Endothelial cell of umbilical vein (primary cell): ENCODE data around the gene SEMA3E. TPM values are rescaled to one million over a fixed set of nuclear protein-coding genes. Genes with fewer than 3 reads are reported as not detected.

Source experiments
- BruUV-seq: library from RNA; stranded (reverse); fragments of 400-500 nt; replicated peaks from 2 replicates; lab custom pipeline; 2021; lab: Mats Ljungman, UMichigan
- CTCF ChIA-PET: fragments of 300-600, 350-600 bp; sonication (Branson Sonifier 250); formaldehyde crosslinking; loops from one replicate; lab custom pipeline; 2021; ENCODE audit warnings: antibody characterized with exemption, inconsistent platforms; lab: Charles Lee
- POLR2A ChIA-PET: fragments of 300-600, 350-600 bp; sonication (Branson Sonifier 250); formaldehyde crosslinking; loops from one replicate; lab custom pipeline; 2021; ENCODE audit warnings: antibody characterized with exemption, inconsistent platforms; lab: Charles Lee
- DNase-seq: peaks from one replicate; pipeline ENCODE4 v3.0.0-alpha.2; 2011; ENCODE audit warnings: low read depth, low spot score
- FAIRE-seq: peaks from 2 replicates; lab custom pipeline; 2011; peaks lifted over from hg19 to GRCh38; lab: Jason Lieb, UNC
- H2AFZ ChIP-seq: 2 replicates; pipeline ENCODE4 v1.6.0; 2012; ENCODE audit warnings: low read depth, low read length, control low read depth, inconsistent platforms
- H3K27ac ChIP-seq: 2 replicates; pipeline ENCODE4 v1.5.1; 2011; ENCODE audit warnings: low read depth, mild to moderate bottlenecking, control low read depth, low read length, moderate library complexity; ENCODE audit not compliant: insufficient read depth
- H3K27me3 ChIP-seq, 2 experiments: 2 replicates each; pipeline versions ENCODE4 v1.6.0 to v1.6.1; 2011; ENCODE audit warnings: low read length in 2 of 2, mixed read lengths in 1 of 2; ENCODE audit not compliant: control insufficient read depth in 2 of 2, insufficient read depth in 2 of 2
- H3K36me3 ChIP-seq, 2 experiments: 2 replicates in 1 of 2; 3 replicates in 1 of 2; pipeline ENCODE4 v1.5.1; 2011; ENCODE audit warnings: low read length in 2 of 2, mild to moderate bottlenecking in 1 of 2, moderate library complexity in 1 of 2; ENCODE audit not compliant: control insufficient read depth in 2 of 2, insufficient read depth in 2 of 2; ENCODE audit errors: extremely low read depth in 1 of 2
- H3K4me1 ChIP-seq: 3 replicates; pipeline ENCODE4 v1.5.1; 2011; ENCODE audit warnings: mild to moderate bottlenecking, low read length; ENCODE audit not compliant: control insufficient read depth, insufficient read depth; ENCODE audit errors: extremely low read depth
- H3K4me2 ChIP-seq: 2 replicates; pipeline ENCODE4 v1.6.1; 2011; ENCODE audit warnings: low read length, control low read depth, mixed read lengths; ENCODE audit not compliant: insufficient read depth
- H3K4me3 ChIP-seq, 3 experiments: fragments of 200-600 bp in 1 of 3; sonication (generic), shearing (Covaris generic) in 1 of 3; replicated peaks in 1 of 3; 2 replicates each; pipeline ENCODE4 v1.5.1; 2011 to 2016; ENCODE audit warnings: control low read depth in 3 of 3, low read length in 3 of 3, mild to moderate bottlenecking in 2 of 3, inconsistent platforms in 1 of 3, low read depth in 1 of 3, moderate library complexity in 1 of 3; ENCODE audit not compliant: insufficient read depth in 1 of 3
- H3K79me2 ChIP-seq: 2 replicates; pipeline ENCODE4 v1.6.0; 2012; ENCODE audit warnings: low read length, inconsistent platforms; ENCODE audit not compliant: control insufficient read depth, insufficient read depth
- H3K9ac ChIP-seq: replicated peaks from 2 replicates; pipeline ENCODE3; 2011; ENCODE audit warnings: low read length, control low read depth; ENCODE audit not compliant: insufficient read depth; ENCODE audit errors: extremely low read depth
- H3K9me1 ChIP-seq: replicated peaks from 3 replicates; pipeline ENCODE4 v1.6.0; 2011; ENCODE audit warnings: mild to moderate bottlenecking, low read length; ENCODE audit not compliant: control insufficient read depth, insufficient read depth; ENCODE audit errors: extremely low read depth
- H3K9me3 ChIP-seq: replicated peaks from 2 replicates; pipeline ENCODE4 v1.5.1; 2012; ENCODE audit warnings: low read length, inconsistent platforms; ENCODE audit not compliant: control insufficient read depth, insufficient read depth
- H4K20me1 ChIP-seq: replicated peaks from 2 replicates; pipeline ENCODE3; 2011; ENCODE audit warnings: mild to moderate bottlenecking, low read length; ENCODE audit not compliant: control insufficient read depth, insufficient read depth; ENCODE audit errors: extremely low read depth
- EZH2 ChIP-seq: IDR thresholded peaks from 2 replicates; pipeline ENCODE4 v1.6.1; 2012; ENCODE audit warnings: borderline replicate concordance, low read depth, mild to moderate bottlenecking, moderate library complexity, low read length, inconsistent platforms; ENCODE audit not compliant: severe bottlenecking
- FOS ChIP-seq: IDR thresholded peaks from 2 replicates; pipeline ENCODE4 v1.6.1; 2011; ENCODE audit warnings: mild to moderate bottlenecking, low read length, moderate library complexity, borderline replicate concordance; ENCODE audit not compliant: insufficient read depth
- GATA2 ChIP-seq: IDR thresholded peaks from 2 replicates; pipeline ENCODE4 v1.7.0; 2011; ENCODE audit warnings: low read depth, mild to moderate bottlenecking, moderate library complexity, mixed read lengths, low read length; ENCODE audit not compliant: insufficient read length, insufficient read depth
- JUN ChIP-seq: IDR thresholded peaks from 2 replicates; pipeline ENCODE4 v1.6.1; 2011; ENCODE audit warnings: borderline replicate concordance, low read depth; ENCODE audit not compliant: insufficient read length, insufficient read depth
- MYC ChIP-seq: IDR thresholded peaks from one replicate; pipeline ENCODE4 v1.6.1; 2011; ENCODE audit warnings: mild to moderate bottlenecking, low read depth, low read length
- POLR2A ChIP-seq: IDR thresholded peaks from 2 replicates; pipeline ENCODE4 v1.6.1; 2012; ENCODE audit warnings: low read depth, mild to moderate bottlenecking, control low read depth, low read length
- POLR2AphosphoS5 ChIP-seq: IDR thresholded peaks from 2 replicates; pipeline ENCODE4 v1.6.1; 2012; ENCODE audit warnings: low read depth, mild to moderate bottlenecking, control low read depth, low read length, moderate library complexity; ENCODE audit not compliant: insufficient read depth
- dilution Hi-C: fragments of 300-500 bp; cut with MboI; formaldehyde crosslinking; loops from one replicate; pipeline ENCODE4 v1.15.0; 2019; ENCODE audit warnings: low sequenced_read_pairs; ENCODE audit not compliant: extremely low pct_ligation_motif_present
- intact Hi-C: fragments of 100-400 bp; cut with micrococcal nuclease; formaldehyde crosslinking; loops from one replicate; pipeline ENCODE4 v1.10.0; 2022
- polyA plus RNA-seq, 4 experiments: library from polyadenylated mRNA; depleted of rRNA in 3 of 4; stranded (reverse) in 3 of 4; unstranded in 1 of 4; fragments of >200 nt; gene quantifications; 2 replicates each; pipeline versions ENCODE4 v1.2.1 to v1.2.3, GENCODE V29; 2011 to 2012; ENCODE audit warnings: missing spikeins in 1 of 4
- total RNA-seq: library from RNA; stranded (reverse); gene quantifications from 2 replicates; pipeline ENCODE4 v1.2.3, GENCODE V29; 2021
- TF ChIP-seq, protein P1 (sequence below): IDR thresholded peaks from 2 replicates; pipeline ENCODE4 v1.6.1; 2011; ENCODE audit not compliant: insufficient read depth, insufficient read length
- TF ChIP-seq, protein P2 (sequence below), 2 donors: IDR thresholded peaks; 1 replicate in 1 of 2; 2 replicates in 1 of 2; pipeline ENCODE4 v1.5.1; 2011; ENCODE audit warnings: low read length in 2 of 2, mild to moderate bottlenecking in 2 of 2, moderate library complexity in 2 of 2, control low read depth in 1 of 2, inconsistent platforms in 1 of 2, low read depth in 1 of 2; ENCODE audit not compliant: insufficient read depth in 1 of 2; ENCODE audit errors: extremely low read depth in 1 of 2

Gene SEMA3E
- total and polyA plus RNA-seq, 2 donors (not counting 3 experiments of a cell fraction or from before 2014, with no cell fraction given) = not detected

DNA sequence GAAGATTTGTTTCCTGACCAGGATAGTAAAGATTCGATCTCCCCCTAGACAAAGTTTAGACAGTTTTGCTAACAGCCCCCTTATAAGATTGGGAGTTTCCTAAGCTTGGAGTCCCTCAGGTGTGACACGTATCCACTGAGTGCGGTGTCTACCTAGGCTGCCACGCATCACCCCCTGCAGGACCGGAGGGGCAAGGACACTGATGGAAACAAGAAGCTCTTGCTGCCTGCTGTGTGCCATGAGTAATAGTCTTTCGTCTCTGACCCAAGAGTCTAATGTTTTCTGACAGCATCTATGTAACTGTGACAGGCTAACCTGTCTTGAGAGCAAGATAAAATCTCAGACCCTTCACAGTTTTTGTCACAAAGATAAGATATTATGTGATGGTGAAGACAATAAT is 173.5 kb downstream of the SEMA3E start:
- peaks cover 0 to 5% of the 10 kb centered on the region in 2 experiments for H3K27me3 ChIP-seq
- no peak overlapping the region for H3K4me3 ChIP-seq
- dilution Hi-C loops = no loop called here
- ChIA-PET POLR2A (no interaction called here), CTCF (interaction anchor here (1.1 kb wide), 1 partner anchor 11 kb away, joined by 4 read pairs; no protein-coding TSS in a partner anchor)
- H3K79me2 ChIP-seq = no peaks in the 10 kb centered on the region
- no peak for DNase-seq
- no peaks in the 10 kb centered on the region for H3K9me3 ChIP-seq
- H4K20me1 ChIP-seq = no peaks in the 10 kb centered on the region
- intact Hi-C loops = no loop called here
- BruUV-seq = no TSS peak
- no peak overlapping the region for H3K4me2 ChIP-seq
- no peak for TF ChIP-seq JUN
- no peak overlapping the region for H2AFZ ChIP-seq
- H3K27ac ChIP-seq = no peak overlapping the region
- H3K4me1 ChIP-seq = no peaks in the 10 kb centered on the region
- FAIRE-seq = no peak
- H3K36me3 ChIP-seq = no peaks in the 10 kb centered on the region
- H3K9ac ChIP-seq = no peak overlapping the region
- no peaks in the 10 kb centered on the region for H3K9me1 ChIP-seq

DNA sequence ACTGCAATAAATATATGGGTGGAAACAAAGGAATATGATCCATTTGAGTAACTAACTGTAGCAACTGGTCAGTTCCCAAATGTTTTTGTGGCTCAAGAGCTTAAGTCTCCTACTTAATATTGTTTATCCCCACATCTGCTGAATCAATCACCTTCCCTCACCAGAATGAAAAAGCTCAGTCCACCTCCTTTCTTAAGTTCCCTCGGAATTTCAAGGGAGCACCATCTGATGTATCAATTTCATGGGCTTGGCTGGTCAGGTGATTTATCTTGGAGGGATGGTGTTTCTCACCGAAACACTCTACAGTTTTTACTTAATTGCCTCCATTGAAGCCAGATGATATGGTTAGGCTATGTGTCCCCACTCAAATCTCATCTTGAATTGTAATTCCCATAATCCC is 176.6 kb downstream of the SEMA3E start:
- Histone ChIP-seq H3K9me1 (no peaks in the 10 kb centered on the region), H3K27ac (no peak overlapping the region), H4K20me1 (no peaks in the 10 kb centered on the region), H3K4me3 (no peak overlapping the region), H3K36me3 (no peaks in the 10 kb centered on the region), H3K27me3 (peaks cover 0 to 5% of the 10 kb centered on the region in 2 experiments), H3K79me2 (no peaks in the 10 kb centered on the region), H3K4me1 (peaks cover 16% of the 10 kb centered on the region), H3K9ac (no peak overlapping the region), H3K4me2 (no peak overlapping the region), H2AFZ (no peak overlapping the region), H3K9me3 (no peaks in the 10 kb centered on the region)
- ChIA-PET POLR2A (no interaction called here), CTCF (no interaction called here)
- dilution Hi-C loops = no loop called here
- DNase-seq (no peak), FAIRE-seq (no peak)
- TF ChIP-seq, protein P1, sequence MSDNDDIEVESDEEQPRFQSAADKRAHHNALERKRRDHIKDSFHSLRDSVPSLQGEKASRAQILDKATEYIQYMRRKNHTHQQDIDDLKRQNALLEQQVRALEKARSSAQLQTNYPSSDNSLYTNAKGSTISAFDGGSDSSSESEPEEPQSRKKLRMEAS = no peak
- no peak for TF ChIP-seq MYC
- TF ChIP-seq, protein P2, sequence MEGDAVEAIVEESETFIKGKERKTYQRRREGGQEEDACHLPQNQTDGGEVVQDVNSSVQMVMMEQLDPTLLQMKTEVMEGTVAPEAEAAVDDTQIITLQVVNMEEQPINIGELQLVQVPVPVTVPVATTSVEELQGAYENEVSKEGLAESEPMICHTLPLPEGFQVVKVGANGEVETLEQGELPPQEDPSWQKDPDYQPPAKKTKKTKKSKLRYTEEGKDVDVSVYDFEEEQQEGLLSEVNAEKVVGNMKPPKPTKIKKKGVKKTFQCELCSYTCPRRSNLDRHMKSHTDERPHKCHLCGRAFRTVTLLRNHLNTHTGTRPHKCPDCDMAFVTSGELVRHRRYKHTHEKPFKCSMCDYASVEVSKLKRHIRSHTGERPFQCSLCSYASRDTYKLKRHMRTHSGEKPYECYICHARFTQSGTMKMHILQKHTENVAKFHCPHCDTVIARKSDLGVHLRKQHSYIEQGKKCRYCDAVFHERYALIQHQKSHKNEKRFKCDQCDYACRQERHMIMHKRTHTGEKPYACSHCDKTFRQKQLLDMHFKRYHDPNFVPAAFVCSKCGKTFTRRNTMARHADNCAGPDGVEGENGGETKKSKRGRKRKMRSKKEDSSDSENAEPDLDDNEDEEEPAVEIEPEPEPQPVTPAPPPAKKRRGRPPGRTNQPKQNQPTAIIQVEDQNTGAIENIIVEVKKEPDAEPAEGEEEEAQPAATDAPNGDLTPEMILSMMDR (IDR thresholded peaks at IDR 0.05; ENCODE audit: extremely low read depth in 1 of 2, insufficient read depth in 1 of 2, low read depth in 1 of 2, low read length in 2 of 2) = no peak
- TF ChIP-seq FOS = no peak
- no peak for TF ChIP-seq GATA2
- TF ChIP-seq POLR2AphosphoS5 = no peak
- TF ChIP-seq POLR2A = no peak
- no peak for TF ChIP-seq EZH2
- no peak for TF ChIP-seq JUN
- intact Hi-C loops = no loop called here
- no TSS peak for BruUV-seq
